Muscle of leg (tissue), 11 donors: ENCODE measurements around the gene BRD1. TPM values are rescaled to one million over a fixed set of nuclear protein-coding genes. Genes with fewer than 3 reads are reported as not detected.

Source experiments
- DNase-seq: peaks from one replicate; pipeline ENCODE4 v3.0.0; 2013
- H3K27ac ChIP-seq: one replicate; pipeline ENCODE4 v1.5.1; 2013; ENCODE audit warnings: mild to moderate bottlenecking, low read length, control low read depth
- H3K27me3 ChIP-seq: one replicate; pipeline ENCODE4 v1.6.1; 2013; ENCODE audit warnings: low read length; ENCODE audit not compliant: control insufficient read depth, insufficient read depth
- H3K36me3 ChIP-seq: one replicate; pipeline ENCODE4 v1.6.1; 2013; ENCODE audit warnings: low read length; ENCODE audit not compliant: control insufficient read depth, insufficient read depth
- H3K4me1 ChIP-seq: one replicate; pipeline ENCODE4 v1.6.1; 2013; ENCODE audit warnings: low read length; ENCODE audit not compliant: control insufficient read depth, insufficient read depth
- H3K4me3 ChIP-seq: one replicate; pipeline ENCODE4 v1.5.1; 2013; ENCODE audit warnings: low read length, control low read depth
- H3K9me3 ChIP-seq: replicated peaks from 2 replicates; pipeline ENCODE4 v1.6.1; 2013; ENCODE audit warnings: low read depth, low read length; ENCODE audit not compliant: control insufficient read depth
- WGBS: methylation state at CpG from one replicate; pipeline ENCODE4 v1.1.5; 2013; ENCODE audit warnings: missing lambda C conversion rate; ENCODE audit not compliant: insufficient coverage; 5-methylcytosine and 5-hydroxymethylcytosine counted together
- polyA plus RNA-seq, 8 donors: library from polyadenylated mRNA; unstranded; fragments of 120-200 nt; gene quantifications; one replicate each; pipeline versions ENCODE4 v1.2.1 to v1.2.3, GENCODE V29; 2013; ENCODE audit warnings: inconsistent platforms in 1 of 8, low replicate concordance in 1 of 8; ENCODE audit not compliant: insufficient read length in 8 of 8, insufficient read depth in 1 of 8
- total RNA-seq: library from RNA; stranded (reverse); fragments of 120-200 nt; gene quantifications from one replicate; pipeline ENCODE4 v1.2.4, GENCODE V29; 2013

The BRD1 gene
- total and polyA plus RNA-seq, 9 donors, result 19.4 to 35.3 (median 26.7) TPM

DNA sequence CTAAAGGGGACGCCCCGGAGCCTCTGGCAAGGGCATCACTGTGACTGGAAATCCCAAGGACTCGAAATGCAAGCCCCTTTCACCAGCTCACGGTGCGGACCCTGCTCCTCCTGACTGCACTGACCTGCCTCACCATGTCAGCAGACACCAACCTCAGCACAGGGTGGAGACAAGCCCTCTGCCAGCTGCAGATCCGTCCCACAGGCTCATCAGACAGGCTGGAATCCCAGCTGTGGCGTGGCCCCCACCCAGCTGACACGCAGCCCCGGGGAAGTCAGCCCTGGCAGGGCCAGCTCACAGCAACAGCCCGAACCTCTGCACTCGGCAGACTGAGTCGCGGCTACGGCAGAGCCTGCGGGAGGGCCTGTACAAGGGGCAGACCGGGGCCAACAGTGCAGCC is 36.8 kb downstream of the BRD1 start:
- Histone ChIP-seq H3K4me3 (no peak overlapping the region), H3K27me3 (no peaks in the 10 kb centered on the region), H3K36me3 (peaks cover 76% of the 10 kb centered on the region), H3K4me1 (peaks cover 50% of the 10 kb centered on the region), H3K9me3 (no peaks in the 10 kb centered on the region), H3K27ac (no peak overlapping the region)
- 62% methylated on average over 14 of the region's 16 CpGs for WGBS
- no peak for DNase-seq

DNA sequence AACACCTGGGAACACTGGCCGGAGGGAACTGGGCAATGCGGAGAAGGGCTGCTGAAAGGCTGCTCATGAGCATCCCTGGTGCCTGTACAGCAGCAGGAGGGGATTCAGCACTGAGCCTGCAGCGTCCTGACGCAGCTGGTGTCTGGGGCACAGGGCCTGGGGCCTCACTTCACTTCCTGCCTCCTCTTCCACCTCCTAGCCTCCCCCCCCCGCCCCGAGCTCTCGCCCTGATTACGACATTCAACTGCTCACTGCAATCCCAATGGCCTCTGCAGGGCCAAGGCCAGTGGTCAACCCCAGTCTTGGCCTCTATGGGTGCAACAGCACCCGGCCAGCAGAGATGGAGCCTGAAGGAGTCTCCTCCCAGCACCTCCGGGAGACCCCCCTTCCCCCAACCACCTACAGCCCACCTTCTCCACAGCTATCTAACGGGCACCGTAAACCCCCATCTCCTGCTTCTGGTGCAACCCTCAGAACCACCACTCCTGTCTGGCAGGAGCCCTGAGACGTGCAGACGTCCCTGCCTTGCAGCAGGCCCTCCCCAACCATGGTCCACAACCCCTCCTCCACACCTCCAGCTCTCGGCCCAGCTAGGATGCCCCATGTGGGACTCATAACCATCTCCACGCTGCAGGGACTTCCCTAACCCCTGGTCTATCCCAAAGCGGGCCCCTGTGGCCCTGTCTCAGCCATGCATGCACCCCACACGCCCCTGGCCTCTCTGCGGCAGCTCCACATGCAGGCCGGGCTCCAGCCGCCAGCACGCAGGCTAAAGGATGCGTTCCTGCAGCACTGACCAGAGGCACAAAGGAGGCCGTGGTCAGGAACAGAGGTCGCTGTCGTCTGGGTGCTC is 38.2 kb downstream of the BRD1 start:
- Histone ChIP-seq H3K36me3 (peaks cover 67% of the 10 kb centered on the region), H3K27ac (peak overlapping the region; percentile 42), H3K4me1 (peaks cover 58% of the 10 kb centered on the region), H3K4me3 (no peak overlapping the region), H3K9me3 (no peaks in the 10 kb centered on the region), H3K27me3 (no peaks in the 10 kb centered on the region)
- DNase-seq, result peak; percentile 49
- WGBS, result 45% methylated on average over 25 of the region's 26 CpGs

DNA sequence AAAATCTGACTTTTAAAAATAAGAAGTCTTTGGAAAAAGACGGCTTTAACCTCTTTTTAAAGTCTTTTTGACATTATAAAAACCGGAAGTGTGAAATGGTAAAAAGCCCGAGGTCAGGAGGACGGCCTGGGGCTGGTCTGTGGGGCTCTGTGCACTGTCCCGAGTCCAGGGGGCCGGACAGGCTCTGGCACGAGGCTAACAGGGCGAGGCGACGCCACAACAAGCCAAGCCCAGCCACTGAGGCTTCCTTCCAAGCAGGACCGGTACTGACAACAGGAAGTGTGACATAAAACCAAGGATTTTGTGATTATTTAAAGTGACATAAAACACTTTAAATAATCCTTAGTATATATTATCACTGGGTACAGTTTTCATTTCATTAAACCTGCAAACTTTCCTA is 39.2 kb downstream of the BRD1 start:
- H3K4me3 ChIP-seq, result no peak overlapping the region
- DNase-seq, result peak; percentile 70
- no peak overlapping the region for H3K27ac ChIP-seq
- H3K9me3 ChIP-seq, result no peaks in the 10 kb centered on the region
- peaks cover 60% of the 10 kb centered on the region for H3K4me1 ChIP-seq
- 9% methylated on average over 6 of the region's 11 CpGs for WGBS
- peaks cover 67% of the 10 kb centered on the region for H3K36me3 ChIP-seq
- no peaks in the 10 kb centered on the region for H3K27me3 ChIP-seq

DNA sequence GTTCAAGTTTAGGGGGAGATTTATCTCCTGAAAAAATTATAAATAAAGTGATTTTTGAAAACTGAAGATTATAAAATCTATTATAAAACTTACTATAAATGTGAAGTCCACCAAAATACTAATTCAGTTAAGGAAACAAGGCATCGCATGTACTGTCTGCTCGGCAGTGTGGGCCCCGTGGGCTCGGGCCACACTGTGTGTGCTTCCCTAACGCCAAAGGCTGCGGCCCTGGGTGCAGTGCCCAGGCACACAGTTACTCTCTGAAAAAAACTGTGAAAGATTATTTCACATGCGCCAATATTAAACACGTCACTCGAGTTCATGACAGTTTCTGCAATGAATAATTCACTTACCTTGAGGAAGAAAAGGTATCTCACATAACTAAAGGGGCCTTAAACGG is 39.8 kb downstream of the BRD1 start:
- no peak overlapping the region for H3K4me3 ChIP-seq
- H3K4me1 ChIP-seq, result peaks cover 60% of the 10 kb centered on the region
- no peak for DNase-seq
- H3K27me3 ChIP-seq, result no peaks in the 10 kb centered on the region
- H3K9me3 ChIP-seq, result no peaks in the 10 kb centered on the region
- no peak overlapping the region for H3K27ac ChIP-seq
- 87% methylated on average over 7 of the region's 10 CpGs for WGBS
- H3K36me3 ChIP-seq, result peaks cover 67% of the 10 kb centered on the region

DNA sequence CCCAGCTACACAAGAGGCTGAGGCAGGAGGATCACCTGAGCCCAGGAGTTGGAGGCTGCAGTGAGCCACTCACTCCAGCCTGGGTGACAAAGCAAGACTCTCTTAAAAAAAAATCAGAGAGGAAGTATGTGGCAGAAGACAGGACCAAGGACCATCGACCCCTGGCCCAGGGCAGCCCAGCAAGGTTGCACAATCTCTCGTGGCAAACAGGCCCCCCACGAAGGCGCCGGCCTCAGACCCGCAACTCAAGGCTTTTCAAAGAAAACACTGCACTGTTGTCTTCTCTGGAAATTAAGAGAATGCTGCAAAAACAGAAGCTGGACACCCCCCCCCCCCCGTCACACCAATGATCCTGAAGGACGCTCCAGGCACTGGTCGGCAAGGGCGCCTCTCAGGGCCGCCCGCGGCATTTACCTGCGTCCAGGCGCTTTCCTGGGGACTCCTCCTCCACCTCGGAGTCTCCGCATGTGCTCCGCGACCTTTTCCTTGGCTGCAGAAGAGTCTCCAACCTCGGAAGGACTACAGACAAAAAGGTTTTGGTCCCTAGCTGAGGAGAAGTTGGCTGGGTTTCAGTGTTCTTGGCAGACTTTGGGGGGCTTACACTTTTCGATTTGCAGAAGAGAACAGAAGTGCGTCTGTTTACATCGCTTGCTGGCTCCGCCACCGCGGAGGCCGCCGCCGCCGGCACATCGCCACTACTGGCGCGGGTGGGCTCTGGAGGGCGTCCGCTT is 40.5 kb downstream of the BRD1 start:
- Histone ChIP-seq H3K4me3 (no peak overlapping the region), H3K9me3 (no peaks in the 10 kb centered on the region), H3K27ac (no peak overlapping the region), H3K36me3 (peaks cover 60% of the 10 kb centered on the region), H3K4me1 (peaks cover 60% of the 10 kb centered on the region), H3K27me3 (no peaks in the 10 kb centered on the region)
- peak; percentile 65 for DNase-seq
- WGBS, result 46% methylated on average over 21 of the region's 35 CpGs

DNA sequence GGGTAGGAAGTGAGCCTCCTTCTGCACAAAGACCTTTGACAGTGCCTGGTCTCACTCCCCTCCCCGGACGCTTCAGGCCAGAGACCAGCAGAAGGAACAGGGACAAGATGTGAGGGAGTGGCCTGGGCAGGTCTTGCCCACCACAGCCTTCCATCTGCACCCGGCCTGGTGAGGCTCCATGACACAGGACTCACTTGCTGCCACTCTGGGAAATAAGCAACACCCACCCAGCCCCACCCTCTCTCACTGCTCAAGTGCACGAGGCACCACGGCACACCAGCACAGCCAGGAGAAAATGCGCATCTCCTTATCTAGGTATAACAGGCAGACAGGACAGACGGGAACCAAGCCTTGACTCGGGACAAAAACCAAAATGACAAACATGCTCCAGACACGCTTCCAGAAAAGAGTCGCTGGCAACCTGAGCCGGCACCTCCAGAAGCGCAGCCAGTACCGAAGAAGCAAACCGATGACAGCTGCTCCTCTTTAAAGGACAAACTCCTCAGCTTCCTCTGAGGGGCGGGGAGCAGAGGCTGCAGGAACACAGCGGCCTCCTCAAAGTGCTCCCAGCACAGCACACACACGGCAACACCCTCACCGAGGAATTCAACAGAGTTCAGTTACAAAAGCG is 41.7 kb downstream of the BRD1 start:
- peaks cover 58% of the 10 kb centered on the region for H3K36me3 ChIP-seq
- H3K4me1 ChIP-seq, result peaks cover 60% of the 10 kb centered on the region

DNA sequence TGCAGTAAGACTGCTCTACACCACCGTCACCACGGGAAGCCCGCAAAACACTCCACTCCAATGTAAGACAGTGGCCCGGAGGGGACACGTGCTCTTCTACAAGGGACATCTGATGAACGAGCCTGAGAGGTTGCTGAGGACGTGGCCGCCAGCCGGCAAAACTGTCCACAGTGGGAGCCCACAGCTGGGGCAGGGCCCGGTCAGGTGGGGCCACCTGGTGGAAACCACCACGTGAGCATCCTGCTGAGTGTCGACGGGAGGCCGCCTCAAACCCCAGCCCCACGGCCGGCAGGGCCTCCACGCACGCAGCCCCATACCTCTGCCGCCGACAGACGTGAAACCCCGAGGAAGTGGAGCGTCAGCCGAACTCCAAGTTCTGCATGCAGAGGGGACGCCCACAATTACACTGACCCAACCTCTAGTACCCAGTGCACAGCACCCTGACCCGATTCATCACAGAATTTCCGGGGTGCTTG is 42.6 kb downstream of the BRD1 start:
- Histone ChIP-seq H3K4me3 (no peak overlapping the region), H3K9me3 (no peaks in the 10 kb centered on the region), H3K27me3 (no peaks in the 10 kb centered on the region), H3K4me1 (peaks cover 60% of the 10 kb centered on the region), H3K36me3 (peaks cover 54% of the 10 kb centered on the region), H3K27ac (no peak overlapping the region)
- no peak for DNase-seq
- WGBS, result 87% methylated on average over 26 of the region's 27 CpGs

More for the DNA sequence above, 41.7 kb downstream of the BRD1 start:
- no peaks in the 10 kb centered on the region for H3K27me3 ChIP-seq
- DNase-seq, result peak; percentile 36
- H3K4me3 ChIP-seq, result no peak overlapping the region
- WGBS, result 57% methylated on average over 15 of the region's 19 CpGs
- H3K9me3 ChIP-seq, result no peaks in the 10 kb centered on the region
- H3K27ac ChIP-seq, result no peak overlapping the region

DNA sequence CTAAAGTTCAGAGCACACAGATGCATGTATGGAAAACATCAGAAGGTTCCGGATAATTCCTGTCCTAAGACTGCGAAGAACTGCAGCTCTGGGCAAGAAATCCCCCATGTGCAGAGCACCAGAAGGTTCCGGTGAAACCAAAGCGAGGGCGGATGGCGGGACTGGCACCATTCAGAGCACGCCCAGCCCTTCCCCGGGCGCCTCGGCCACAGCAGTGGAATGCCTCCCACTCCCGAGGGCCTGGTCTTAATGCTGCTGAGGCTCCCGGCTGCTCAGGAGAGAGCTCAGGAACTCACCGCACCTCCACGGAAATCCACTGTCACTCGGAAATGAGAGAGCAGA is 43.1 kb downstream of the BRD1 start:
- Histone ChIP-seq H3K36me3 (peaks cover 52% of the 10 kb centered on the region), H3K27me3 (no peaks in the 10 kb centered on the region), H3K4me3 (no peak overlapping the region), H3K9me3 (no peaks in the 10 kb centered on the region), H3K27ac (no peak overlapping the region), H3K4me1 (peaks cover 60% of the 10 kb centered on the region)
- 89% methylated on average over 15 of the region's 15 CpGs for WGBS
- DNase-seq, result no peak

DNA sequence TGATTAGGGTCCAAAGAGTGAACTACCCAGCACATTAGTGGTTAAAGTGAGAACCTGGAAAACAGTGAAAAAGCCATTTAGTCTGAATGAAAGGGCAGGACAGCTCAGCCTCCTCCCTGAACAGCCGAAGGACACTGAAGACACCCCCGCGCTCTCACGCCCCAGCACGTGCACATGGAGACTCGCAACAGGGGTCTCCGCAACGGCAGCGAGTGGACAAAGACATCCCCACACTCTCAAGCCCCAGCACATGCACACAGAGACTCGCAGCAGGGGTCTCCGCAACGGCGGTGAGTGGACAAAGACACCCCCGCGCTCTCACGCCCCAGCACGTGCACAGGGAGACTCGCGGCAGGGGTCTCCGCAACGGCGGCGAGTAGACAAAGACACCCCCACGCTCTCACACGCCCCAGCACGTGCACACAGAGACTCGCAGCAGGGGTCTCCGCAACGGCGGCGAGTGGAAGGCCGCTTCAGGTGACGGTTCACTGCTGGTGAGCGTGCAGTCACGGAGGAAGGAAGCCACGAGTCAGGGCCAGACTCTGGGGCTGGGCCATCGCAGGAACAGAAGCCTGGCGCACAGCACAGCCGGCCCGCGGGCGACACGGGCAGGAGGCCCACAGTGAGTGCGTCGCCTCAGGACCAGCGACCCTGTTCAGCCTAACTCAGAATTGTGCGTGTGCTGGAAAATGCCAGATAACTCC is 43.6 kb downstream of the BRD1 start:
- H3K9me3 ChIP-seq, result no peaks in the 10 kb centered on the region
- no peak overlapping the region for H3K27ac ChIP-seq
- WGBS, result 82% methylated on average over 44 of the region's 47 CpGs
- no peak overlapping the region for H3K4me3 ChIP-seq
- DNase-seq, result no peak
- peaks cover 50% of the 10 kb centered on the region for H3K36me3 ChIP-seq
- no peaks in the 10 kb centered on the region for H3K27me3 ChIP-seq
- H3K4me1 ChIP-seq, result peaks cover 60% of the 10 kb centered on the region
